WI38 (cell line): ENCODE measurements around the gene ASMT.

ENCODE experiments used
- H3K4me3 ChIP-seq: 2 replicates; pipeline ENCODE4 v1.5.1; 2011; ENCODE audit warnings: low read depth, mild to moderate bottlenecking, control low read depth, low read length
- TF ChIP-seq, protein P1 (sequence below): IDR thresholded peaks from 2 replicates; pipeline ENCODE4 v1.5.1; 2012; ENCODE audit warnings: low read depth, mild to moderate bottlenecking, control low read depth, low read length

ASMT gene

DNA sequence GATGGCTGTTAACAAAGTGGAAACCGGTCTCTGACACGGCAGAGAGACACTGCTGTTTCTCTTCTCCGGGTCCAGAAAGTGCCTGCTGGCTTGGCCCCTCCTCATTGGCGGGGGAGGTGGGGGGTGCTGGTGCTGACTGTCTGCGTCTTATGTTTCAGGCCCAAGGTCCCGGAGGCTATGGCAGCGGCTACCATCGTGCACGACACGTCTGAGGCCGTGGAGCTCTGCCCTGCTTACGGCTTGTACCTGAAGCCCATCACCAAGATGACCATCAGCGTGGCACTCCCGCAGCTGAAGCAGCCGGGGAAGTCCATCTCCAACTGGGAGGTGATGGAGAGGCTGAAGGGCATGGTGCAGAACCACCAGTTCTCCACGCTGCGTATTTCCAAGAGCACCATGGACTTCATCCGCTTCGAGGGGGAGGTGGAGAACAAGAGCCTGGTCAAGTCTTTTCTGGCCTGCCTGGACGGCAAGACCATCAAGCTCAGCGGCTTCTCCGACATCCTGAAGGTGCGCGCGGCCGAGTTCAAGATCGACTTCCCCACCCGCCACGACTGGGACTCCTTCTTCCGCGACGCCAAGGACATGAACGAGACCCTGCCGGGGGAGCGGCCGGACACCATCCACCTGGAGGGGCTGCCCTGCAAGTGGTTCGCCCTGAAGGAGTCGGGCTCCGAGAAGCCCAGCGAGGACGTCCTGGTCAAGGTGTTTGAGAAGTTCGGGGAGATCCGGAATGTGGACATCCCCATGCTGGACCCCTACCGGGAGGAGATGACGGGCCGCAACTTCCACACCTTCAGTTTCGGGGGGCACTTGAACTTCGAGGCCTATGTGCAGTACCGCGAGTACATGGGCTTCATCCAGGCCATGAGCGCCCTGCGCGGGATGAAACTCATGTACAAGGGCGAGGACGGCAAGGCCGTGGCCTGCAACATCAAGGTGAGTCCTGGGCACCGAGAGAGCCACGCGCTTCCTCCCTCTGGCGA lies 21.3 kb upstream of the ASMT start:
- TF ChIP-seq, protein P1, sequence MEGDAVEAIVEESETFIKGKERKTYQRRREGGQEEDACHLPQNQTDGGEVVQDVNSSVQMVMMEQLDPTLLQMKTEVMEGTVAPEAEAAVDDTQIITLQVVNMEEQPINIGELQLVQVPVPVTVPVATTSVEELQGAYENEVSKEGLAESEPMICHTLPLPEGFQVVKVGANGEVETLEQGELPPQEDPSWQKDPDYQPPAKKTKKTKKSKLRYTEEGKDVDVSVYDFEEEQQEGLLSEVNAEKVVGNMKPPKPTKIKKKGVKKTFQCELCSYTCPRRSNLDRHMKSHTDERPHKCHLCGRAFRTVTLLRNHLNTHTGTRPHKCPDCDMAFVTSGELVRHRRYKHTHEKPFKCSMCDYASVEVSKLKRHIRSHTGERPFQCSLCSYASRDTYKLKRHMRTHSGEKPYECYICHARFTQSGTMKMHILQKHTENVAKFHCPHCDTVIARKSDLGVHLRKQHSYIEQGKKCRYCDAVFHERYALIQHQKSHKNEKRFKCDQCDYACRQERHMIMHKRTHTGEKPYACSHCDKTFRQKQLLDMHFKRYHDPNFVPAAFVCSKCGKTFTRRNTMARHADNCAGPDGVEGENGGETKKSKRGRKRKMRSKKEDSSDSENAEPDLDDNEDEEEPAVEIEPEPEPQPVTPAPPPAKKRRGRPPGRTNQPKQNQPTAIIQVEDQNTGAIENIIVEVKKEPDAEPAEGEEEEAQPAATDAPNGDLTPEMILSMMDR: no peak
- H3K4me3 ChIP-seq: peak overlapping the region; percentile 92

DNA sequence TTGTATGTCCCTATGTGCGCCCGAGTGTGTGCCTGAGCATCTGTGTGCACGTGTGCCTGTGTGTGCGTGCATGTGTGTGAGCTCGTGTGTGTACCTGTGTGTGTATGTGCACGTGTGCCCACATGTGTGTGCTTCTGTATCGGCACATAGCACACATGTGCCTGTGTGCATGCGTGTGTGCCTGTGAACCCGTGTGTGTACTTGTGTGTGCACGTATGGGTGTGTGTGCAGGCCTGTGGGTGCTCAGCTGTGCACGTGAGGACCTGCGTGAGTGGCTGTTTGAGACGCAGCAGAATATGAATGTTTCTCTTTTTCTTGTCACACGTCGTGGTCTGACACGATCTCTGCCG lies 19.2 kb upstream of the ASMT start:
- TF ChIP-seq, protein P1: no peak

GRCh38 chrX:1596676-1597344 lies 18.0 kb upstream of the ASMT start:
- TF ChIP-seq, protein P1: no peak
- H3K4me3 ChIP-seq: no peak overlapping the region

More for the DNA sequence above, 19.2 kb upstream of the ASMT start:
- H3K4me3 ChIP-seq: no peak overlapping the region

GRCh38 chrX:1597345-1598020 lies 17.4 kb upstream of the ASMT start:
- H3K4me3 ChIP-seq: no peak overlapping the region
- TF ChIP-seq, protein P1: no peak

DNA sequence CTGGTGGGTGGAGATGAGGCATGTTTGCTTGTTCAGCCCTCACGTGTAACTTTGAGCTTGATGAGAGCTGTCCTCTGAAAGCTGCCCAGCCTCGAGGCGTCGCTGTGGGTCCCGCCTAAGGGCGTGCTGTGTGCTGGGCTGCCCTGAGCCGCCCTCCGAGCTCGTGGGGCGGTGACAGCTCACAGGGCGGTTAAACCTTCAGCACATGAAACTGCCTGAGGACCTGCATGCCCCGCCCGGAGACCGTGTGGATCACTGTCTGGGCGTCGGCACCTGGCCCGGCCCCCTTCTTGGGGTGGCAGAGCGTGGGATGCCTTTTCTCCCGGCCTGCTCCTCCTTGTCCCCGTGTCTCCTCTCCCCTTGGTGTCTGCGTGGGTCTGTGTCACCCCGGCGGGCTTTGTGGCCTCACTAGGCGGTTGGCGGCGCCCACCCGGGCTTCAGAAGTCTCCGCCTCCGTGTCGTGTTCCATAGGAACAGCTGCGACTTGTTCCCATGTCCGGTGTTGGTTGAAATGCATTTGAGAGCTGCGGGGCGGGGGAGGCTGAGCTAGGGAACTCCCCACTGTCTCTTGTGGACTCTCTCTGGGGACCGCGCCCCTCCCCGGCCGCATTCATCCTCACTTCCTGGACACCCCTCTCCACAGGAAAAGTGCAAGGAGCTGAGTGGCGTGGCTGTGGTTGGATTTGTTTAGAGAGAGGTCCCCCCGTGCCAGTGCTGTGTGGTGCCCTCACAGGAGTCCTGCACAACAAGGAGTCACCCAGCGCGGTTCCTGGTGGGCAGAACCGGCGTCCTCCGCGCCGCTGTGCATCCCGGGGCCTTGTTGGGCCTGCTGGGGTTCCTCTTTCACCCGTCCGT lies 16.6 kb upstream of the ASMT start:
- no peak overlapping the region for H3K4me3 ChIP-seq
- TF ChIP-seq, protein P1: no peak

- TF ChIP-seq, protein P1: no peak
- no peak overlapping the region for H3K4me3 ChIP-seq
These were observed 15.7 kb upstream of the ASMT start for GRCh38 chrX:1598876-1599790.
